H1 (cell line): Measurements from ENCODE around the gene NUP205. TPM values are rescaled to one million over a fixed set of nuclear protein-coding genes. Genes with fewer than 3 reads are reported as not detected.

Experiments used
- ASH2L ChIP-seq: fragments of 200-600, 300-600 bp; sonication (generic); IDR thresholded peaks from one replicate; pipeline ENCODE4 v1.7.1; 2017; ENCODE audit warnings: low read length
- CEBPB ChIP-seq: IDR thresholded peaks from 2 replicates; pipeline ENCODE4 v1.6.1; 2012; ENCODE audit warnings: low read depth, low read length
- CHD1 ChIP-seq: IDR thresholded peaks from 2 replicates; pipeline ENCODE4 v1.6.1; 2012; ENCODE audit warnings: low read depth, low read length, improper control_type of control experiment
- CHD2 ChIP-seq: IDR thresholded peaks from 2 replicates; pipeline ENCODE4 v1.6.1; 2012; ENCODE audit warnings: low read length, improper control_type of control experiment
- CREB1 ChIP-seq: IDR thresholded peaks from 2 replicates; pipeline ENCODE4 v1.6.1; 2012; ENCODE audit warnings: inconsistent platforms
- E2F6 ChIP-seq: IDR thresholded peaks from 2 replicates; pipeline ENCODE4 v1.6.1; 2012; ENCODE audit warnings: inconsistent platforms
- EGR1 ChIP-seq: IDR thresholded peaks from 2 replicates; pipeline ENCODE4 v1.6.1; 2011; ENCODE audit warnings: low read depth, low read length, borderline replicate concordance
- FOSL1 ChIP-seq: IDR thresholded peaks from 2 replicates; pipeline ENCODE4 v1.6.1; 2011; ENCODE audit warnings: mild to moderate bottlenecking, low read depth, low read length, moderate library complexity; ENCODE audit not compliant: insufficient read depth
- GTF2F1 ChIP-seq: IDR thresholded peaks from 2 replicates; pipeline ENCODE4 v1.6.1; 2012; ENCODE audit warnings: low read depth, low read length, improper control_type of control experiment, borderline replicate concordance
- KDM4A ChIP-seq: IDR thresholded peaks from one replicate; pipeline ENCODE4 v1.7.1; 2012; ENCODE audit warnings: low read depth, mild to moderate bottlenecking, moderate library complexity, low read length, inconsistent platforms; ENCODE audit not compliant: severe bottlenecking
- KDM5A ChIP-seq: fragments of 200-600 bp; IDR thresholded peaks from 2 replicates; pipeline ENCODE4 v1.7.1; 2012; ENCODE audit warnings: mild to moderate bottlenecking, low read length, inconsistent platforms, mixed read lengths
- MAX ChIP-seq: IDR thresholded peaks from 2 replicates; pipeline ENCODE4 v1.6.1; 2012; ENCODE audit warnings: inconsistent platforms
- PHF8 ChIP-seq: fragments of 200-600 bp; sonication (generic); conservative IDR thresholded peaks from 2 replicates; pipeline ENCODE4 v1.7.1; 2012; ENCODE audit warnings: low read depth, mild to moderate bottlenecking, inconsistent platforms, low read length, moderate library complexity
- POLR2A ChIP-seq, 2 experiments: IDR thresholded peaks; 1 replicate in 1 of 2; 2 replicates in 1 of 2; pipeline ENCODE4 v1.6.1; 2011; ENCODE audit warnings: low read depth in 2 of 2, low read length in 2 of 2, mild to moderate bottlenecking in 2 of 2; ENCODE audit errors: control extremely low read depth in 1 of 2
- POLR2AphosphoS5 ChIP-seq: IDR thresholded peaks from 2 replicates; pipeline ENCODE4 v1.6.1; 2011; ENCODE audit warnings: low read depth, low read length
- RFX5 ChIP-seq: IDR thresholded peaks from 2 replicates; pipeline ENCODE4 v1.6.1; 2011; ENCODE audit warnings: low read depth, low read length, improper control_type of control experiment, borderline replicate concordance
- SIX5 ChIP-seq: IDR thresholded peaks from 2 replicates; pipeline ENCODE4 v1.6.1; 2011; ENCODE audit warnings: mild to moderate bottlenecking, low read depth, low read length
- SP4 ChIP-seq: IDR thresholded peaks from 2 replicates; pipeline ENCODE4 v1.6.1; 2012; ENCODE audit warnings: low read length, inconsistent platforms
- SRF ChIP-seq: IDR thresholded peaks from 2 replicates; pipeline ENCODE4 v1.6.1; 2011; ENCODE audit warnings: mild to moderate bottlenecking, low read depth, low read length, moderate library complexity
- SUZ12 ChIP-seq: fragments of 200-600 bp; sonication (generic); IDR thresholded peaks from 2 replicates; pipeline ENCODE4 v1.6.1; 2012; ENCODE audit warnings: mild to moderate bottlenecking, inconsistent platforms, low read length, moderate library complexity, mixed read lengths
- TBP ChIP-seq: IDR thresholded peaks from 2 replicates; pipeline ENCODE4 v1.6.1; 2011; ENCODE audit warnings: low read depth, low read length, improper control_type of control experiment
- YY1 ChIP-seq: IDR thresholded peaks from 2 replicates; pipeline ENCODE4 v1.6.1; 2011; ENCODE audit warnings: low read depth, mild to moderate bottlenecking, low read length
- polyA plus RNA-seq, 7 experiments: library from polyadenylated mRNA; depleted of rRNA in 3 of 7; stranded (reverse) in 5 of 7; unstranded in 2 of 7; fragments of >200 nt in 5 of 7; fragments of 200-250 nt in 2 of 7; gene quantifications; 1 replicate in 5 of 7; 2 replicates in 1 of 7; 4 replicates in 1 of 7; pipeline versions ENCODE4 v1.2.1 to v1.2.3, GENCODE V29; 2011 to 2013; ENCODE audit warnings: missing spikeins in 2 of 7, mixed read lengths in 2 of 7
- total RNA-seq: library from RNA; stranded (reverse); fragmentation: NEBNext Ultra II Directional; extraction: Animal tissue kit (Norgen Biotek cat#: 25700); gene quantifications from 2 replicates; pipeline ENCODE4 v1.2.1, GENCODE V29; 2021

Gene NUP205
- total and polyA plus RNA-seq, 2 of the 8 experiments (the other 6 are each of a cell fraction or from before 2014, with no cell fraction given): 148 to 216 TPM

- TF ChIP-seq FOSL1 (no peak), KDM5A (peak; percentile 69), SP4 (peak; percentile 100), KDM4A (peak; percentile 15), POLR2A (IDR thresholded peaks at IDR 0.05; ENCODE audit: control extremely low read depth in 1 of 2, low read depth in 2 of 2, low read length in 2 of 2) (peak; percentile 93 to 97), SIX5 (peak; percentile 86), CEBPB (no peak), CHD2 (peak; percentile 33; the same call in 1 of the 2 replicates), TBP (peak; percentile 94), PHF8 (peak; percentile 97), ASH2L (peak; percentile 98), EGR1 (0 out of 2 replicates have a peak, but pooled peaks have one; percentile 18), RFX5 (0 out of 2 replicates have a peak, but pooled peaks have one; percentile 14), YY1 (peak; percentile 97), SUZ12 (no peak), POLR2AphosphoS5 (peak; percentile 97), MAX (peak; percentile 94), SRF (no peak), CHD1 (no peak), E2F6 (peak; percentile 92), GTF2F1 (no peak), CREB1 (peak; percentile 87)
Measured at GRCh38 chr7:135557455-135558336, at the start of gene NUP205 (continued).
